Gastrocnemius medialis (tissue), 4 donors: ENCODE results near the gene TSPAN1. TPM values are rescaled to one million over a fixed set of nuclear protein-coding genes. Genes with fewer than 3 reads are reported as not detected.
A peak's percentile ranks its signal among the peaks of the same experiment; 100 is the strongest.

Experiments
- ATAC-seq, 2 donors: fragments of 150-250 bp; one replicate each; pipeline ENCODE4 v1.9.1; 2016
- DNase-seq, 2 donors: peaks; one replicate each; pipeline ENCODE4 v3.0.0-alpha.2; 2019
- H3K27ac ChIP-seq, 4 donors: fragments of 200-600 bp; sonication (generic); 1 replicate in 1 of 4; 2 replicates in 3 of 4; pipeline ENCODE4 v1.5.1; 2016 to 2018; ENCODE audit warnings: mild to moderate bottlenecking in 2 of 4, moderate library complexity in 1 of 4
- H3K27me3 ChIP-seq, 3 donors: fragments of 200-600 bp; sonication (generic) in 2 of 3; 1 replicate in 1 of 3; 2 replicates in 2 of 3; pipeline versions ENCODE4 v1.5.1 to v1.6.0; 2016 to 2019; ENCODE audit warnings: mild to moderate bottlenecking in 1 of 3, moderate library complexity in 1 of 3
- H3K36me3 ChIP-seq, 2 donors: fragments of 200-600 bp; sonication (generic) in 1 of 2; one replicate each; pipeline ENCODE4 v1.5.1; 2017 to 2018
- H3K4me1 ChIP-seq, 2 donors: fragments of 200-600 bp; sonication (generic) in 1 of 2; one replicate each; pipeline ENCODE4 v1.5.1; 2016 to 2017; ENCODE audit warnings: mild to moderate bottlenecking in 2 of 2
- H3K4me3 ChIP-seq, 4 donors: fragments of 200-600 bp; sonication (generic) in 3 of 4; 1 replicate in 1 of 4; 2 replicates in 3 of 4; pipeline ENCODE4 v1.5.1; 2016 to 2019; ENCODE audit warnings: mild to moderate bottlenecking in 2 of 4
- H3K9me3 ChIP-seq, 3 donors: fragments of 200-600 bp; sonication (generic) in 2 of 3; 1 replicate in 1 of 3; 2 replicates in 2 of 3; pipeline ENCODE4 v1.5.1; 2016 to 2019
- POLR2A ChIP-seq, 2 donors: fragments of 450-650 bp; IDR thresholded peaks; one replicate each; pipeline ENCODE4 v1.6.1; 2017; ENCODE audit warnings: antibody characterized with exemption in 2 of 2, mild to moderate bottlenecking in 2 of 2, moderate library complexity in 2 of 2
- in situ Hi-C, 4 donors: fragments of 200-750 bp; cut with MboI; loops; one replicate each; pipeline versions ENCODE4 v1.15.0 to v1.8.0; 2017; ENCODE audit warnings: low sequenced_read_pairs in 4 of 4
- intact Hi-C: fragments of 100-400 bp; cut with DNase I; formaldehyde crosslinking; loops from one replicate; pipeline ENCODE4 v1.15.1; 2023; ENCODE audit warnings: low total_unique reads
- total RNA-seq, 4 donors: library from RNA; depleted of rRNA; stranded (reverse); fragments of >200 nt; gene quantifications; one replicate each; pipeline versions ENCODE4 v1.1.0 to v1.2.3, GENCODE V29; 2016
- TF ChIP-seq, protein P1 (sequence below), 5 experiments: fragments of 450-650 bp in 3 of 5; fragments of 200-600 bp in 2 of 5; sonication (generic) in 2 of 5; IDR thresholded peaks in 4 of 5; conservative IDR thresholded peaks in 1 of 5; 1 replicate in 4 of 5; 2 replicates in 1 of 5; pipeline ENCODE4 v1.5.1; 2016 to 2019; ENCODE audit warnings: antibody characterized with exemption in 5 of 5, mild to moderate bottlenecking in 3 of 5, moderate library complexity in 3 of 5

The TSPAN1 gene
- total RNA-seq, 4 donors from 2014 or later, result 0.88 to 10.7 (median 6.0) TPM

DNA sequence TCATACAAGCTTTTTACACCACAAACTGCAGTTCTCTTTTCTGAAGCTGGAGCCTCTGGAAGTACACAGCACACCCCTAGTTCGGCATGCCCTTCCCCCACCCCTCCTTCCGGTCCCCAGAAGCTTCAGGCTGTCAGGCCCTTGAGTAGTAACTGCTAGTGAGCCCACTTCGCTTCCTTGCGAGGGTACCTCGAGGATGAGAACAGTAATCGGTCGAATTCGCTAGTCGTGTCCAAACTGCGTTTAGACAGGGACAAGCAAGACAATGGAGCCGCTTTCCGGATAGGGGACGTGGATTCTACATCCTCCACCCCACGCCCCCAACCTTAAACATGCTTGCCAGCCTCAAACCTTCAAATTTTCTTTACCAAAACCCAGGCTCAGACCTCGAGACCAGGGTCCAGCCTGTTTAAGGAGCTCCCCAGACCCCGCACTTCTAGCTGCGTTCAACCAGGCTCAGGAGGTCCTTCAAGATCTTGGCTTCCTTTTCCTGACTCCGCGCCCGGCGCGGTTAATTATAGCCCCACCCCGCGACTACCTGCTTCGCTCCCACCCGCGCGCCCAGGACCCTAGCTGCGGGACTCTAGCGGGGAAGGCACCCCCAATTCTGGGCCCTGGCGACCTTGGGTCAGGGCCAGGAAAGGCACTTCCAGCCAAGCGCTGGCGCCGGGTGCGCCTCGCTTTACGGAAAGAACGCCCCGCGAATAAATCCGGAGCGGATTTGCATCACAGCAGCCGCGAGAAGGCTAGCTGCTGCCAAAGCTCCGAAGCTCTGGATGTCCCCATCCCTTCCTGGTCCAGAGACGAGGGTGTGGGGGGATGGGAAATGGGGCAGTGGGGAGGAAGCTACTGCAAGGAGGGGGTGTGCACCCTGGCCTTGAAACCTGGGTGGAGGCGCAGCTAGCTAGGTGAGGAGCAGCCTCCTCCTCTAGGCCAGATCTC is 8.1 kb upstream of the TSPAN1 start:
- Histone ChIP-seq H3K4me1 (peaks cover 19 to 36% of the 10 kb centered on the region in 2 donors), H3K27ac (peak overlapping the region; percentile 75 to 84 (median 80))
- peak; percentile 32 to 53 for TF ChIP-seq POLR2A (IDR thresholded peaks at IDR 0.05)
- TF ChIP-seq, protein P1, sequence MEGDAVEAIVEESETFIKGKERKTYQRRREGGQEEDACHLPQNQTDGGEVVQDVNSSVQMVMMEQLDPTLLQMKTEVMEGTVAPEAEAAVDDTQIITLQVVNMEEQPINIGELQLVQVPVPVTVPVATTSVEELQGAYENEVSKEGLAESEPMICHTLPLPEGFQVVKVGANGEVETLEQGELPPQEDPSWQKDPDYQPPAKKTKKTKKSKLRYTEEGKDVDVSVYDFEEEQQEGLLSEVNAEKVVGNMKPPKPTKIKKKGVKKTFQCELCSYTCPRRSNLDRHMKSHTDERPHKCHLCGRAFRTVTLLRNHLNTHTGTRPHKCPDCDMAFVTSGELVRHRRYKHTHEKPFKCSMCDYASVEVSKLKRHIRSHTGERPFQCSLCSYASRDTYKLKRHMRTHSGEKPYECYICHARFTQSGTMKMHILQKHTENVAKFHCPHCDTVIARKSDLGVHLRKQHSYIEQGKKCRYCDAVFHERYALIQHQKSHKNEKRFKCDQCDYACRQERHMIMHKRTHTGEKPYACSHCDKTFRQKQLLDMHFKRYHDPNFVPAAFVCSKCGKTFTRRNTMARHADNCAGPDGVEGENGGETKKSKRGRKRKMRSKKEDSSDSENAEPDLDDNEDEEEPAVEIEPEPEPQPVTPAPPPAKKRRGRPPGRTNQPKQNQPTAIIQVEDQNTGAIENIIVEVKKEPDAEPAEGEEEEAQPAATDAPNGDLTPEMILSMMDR (IDR thresholded peaks at IDR 0.05 in 4 of 5, conservative IDR thresholded peaks at IDR 0.05 in 1 of 5), result no peak

DNA sequence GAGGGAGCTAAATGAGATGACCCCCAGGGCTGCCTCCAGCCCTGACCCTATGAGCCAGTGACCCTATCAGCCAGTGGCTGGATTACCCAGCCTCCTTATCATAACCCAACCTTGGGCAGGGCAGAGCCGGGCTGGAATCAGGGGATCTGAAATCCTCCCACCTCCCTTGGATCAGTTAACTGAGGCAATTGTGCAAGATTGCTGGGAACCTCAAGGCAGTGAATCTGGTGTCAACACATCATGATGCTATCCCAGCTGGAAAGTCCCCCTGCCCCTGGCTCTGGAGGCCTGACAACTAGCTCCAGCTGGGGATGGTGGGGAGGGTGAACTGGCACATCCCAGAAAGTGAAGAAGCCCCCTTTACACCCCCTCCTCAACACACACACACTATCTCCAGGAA is 6.4 kb upstream of the TSPAN1 start:
- Histone ChIP-seq H3K36me3 (no peaks in the 10 kb centered on the region), H3K4me1 (peaks cover 34 to 52% of the 10 kb centered on the region in 2 donors), H3K27me3 (no peaks in the 10 kb centered on the region), H3K4me3 (no peak overlapping the region), H3K9me3 (no peaks in the 10 kb centered on the region), H3K27ac (peak overlapping the region in 3 of 4 donors; percentile 75 to 84 (median 82))
- intact Hi-C loops (no loop called here), in situ Hi-C loops (no loop called here)
- ATAC-seq (no peak), DNase-seq (no peak)
- TF ChIP-seq, protein P1 (IDR thresholded peaks at IDR 0.05 in 4 of 5, conservative IDR thresholded peaks at IDR 0.05 in 1 of 5), result no peak
- no peak for TF ChIP-seq POLR2A (IDR thresholded peaks at IDR 0.05)

More for the DNA sequence above, 8.1 kb upstream of the TSPAN1 start:
- DNase-seq (peak in 1 of 2 donors; percentile 17), ATAC-seq (peak; percentile 63)
- peak overlapping the region; percentile 56 to 67 (median 62) for H3K4me3 ChIP-seq
- intact Hi-C loops, result no loop called here
- no peaks in the 10 kb centered on the region for H3K9me3 ChIP-seq
- in situ Hi-C loops, result no loop called here
- H3K36me3 ChIP-seq, result no peaks in the 10 kb centered on the region
- no peaks in the 10 kb centered on the region for H3K27me3 ChIP-seq

DNA sequence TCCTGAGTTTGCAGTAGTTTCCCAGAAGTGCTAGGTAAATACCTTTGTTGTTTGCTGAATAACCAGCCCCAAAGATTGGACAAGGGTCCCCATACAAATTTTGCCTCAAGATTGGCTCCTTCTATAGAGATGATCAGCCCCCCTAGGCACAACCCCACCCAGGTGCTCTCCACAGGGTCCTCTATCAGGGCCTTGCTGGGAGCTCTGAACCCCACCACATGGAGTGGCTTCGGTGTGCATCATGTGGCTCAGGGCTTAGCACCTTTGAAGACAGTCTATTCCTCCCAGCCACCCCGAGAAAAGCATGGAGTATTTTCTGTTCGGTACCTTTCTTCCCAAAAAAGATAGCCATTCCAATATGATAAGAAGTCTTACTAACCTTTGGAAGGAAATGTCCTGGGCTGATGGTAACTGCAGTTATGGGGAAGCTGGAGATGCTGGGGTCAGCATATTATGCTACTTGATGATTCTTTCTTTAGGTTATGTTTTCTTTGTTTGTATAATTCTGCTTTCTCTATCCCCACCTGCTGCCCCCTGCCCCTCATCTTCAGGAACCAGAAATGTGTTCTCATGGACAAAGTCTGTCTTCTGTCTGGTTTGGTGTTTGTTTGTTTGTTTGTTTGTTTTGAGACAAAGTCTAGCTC is 5.0 kb upstream of the TSPAN1 start:
- no peak for DNase-seq
- no peak for ATAC-seq
- Histone ChIP-seq H3K27ac (peak overlapping the region in 3 of 4 donors; percentile 84 to 90 (median 86)), H3K36me3 (no peaks in the 10 kb centered on the region), H3K27me3 (no peaks in the 10 kb centered on the region), H3K9me3 (no peaks in the 10 kb centered on the region), H3K4me1 (peaks cover 48 to 64% of the 10 kb centered on the region in 2 donors), H3K4me3 (no peak overlapping the region)
- intact Hi-C loops (loop anchor here (10.0 kb wide), 1 partner anchor 255 kb away; no protein-coding TSS in a partner anchor), in situ Hi-C loops (no loop called here)
- no peak for TF ChIP-seq POLR2A (IDR thresholded peaks at IDR 0.05)
- TF ChIP-seq, protein P1 (IDR thresholded peaks at IDR 0.05 in 4 of 5, conservative IDR thresholded peaks at IDR 0.05 in 1 of 5), result no peak

DNA sequence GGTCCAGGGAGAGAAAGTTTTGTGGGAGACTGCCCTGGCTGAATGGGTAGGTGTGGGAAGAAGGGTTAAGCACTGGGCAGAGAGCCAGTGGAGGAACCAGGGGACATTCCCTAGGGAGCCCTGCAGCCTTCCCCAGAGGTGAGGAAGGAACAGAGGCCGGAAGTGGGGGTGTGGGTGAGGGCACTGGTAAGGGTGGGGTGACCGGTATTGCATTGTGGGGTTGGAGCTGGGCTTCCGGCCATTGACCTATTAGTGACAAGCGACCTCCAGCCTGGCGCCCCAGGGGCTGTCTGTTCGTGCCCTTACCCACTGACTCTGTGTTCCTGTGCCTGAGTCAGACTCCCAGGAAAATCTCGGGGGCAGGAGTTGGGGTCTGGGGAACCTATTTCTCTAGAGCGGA is 3.5 kb upstream of the TSPAN1 start:
- TF ChIP-seq, protein P1 (IDR thresholded peaks at IDR 0.05 in 4 of 5, conservative IDR thresholded peaks at IDR 0.05 in 1 of 5), result no peak
- no peak for TF ChIP-seq POLR2A (IDR thresholded peaks at IDR 0.05)
- Histone ChIP-seq H3K4me3 (peak overlapping the region in 1 of 4 donors; percentile 2), H3K9me3 (no peaks in the 10 kb centered on the region), H3K27ac (peak overlapping the region; percentile 36 to 90 (median 85)), H3K4me1 (peaks cover 55 to 72% of the 10 kb centered on the region in 2 donors), H3K27me3 (no peaks in the 10 kb centered on the region), H3K36me3 (no peaks in the 10 kb centered on the region)
- intact Hi-C loops (loop anchor here (10.0 kb wide), 1 partner anchor 257 kb away; no protein-coding TSS in a partner anchor), in situ Hi-C loops (no loop called here)
- no peak for DNase-seq
- ATAC-seq, result no peak
